H4 (cell line): ENCODE results near the gene TNXB. TPM values are rescaled to one million over a fixed set of nuclear protein-coding genes. Genes with fewer than 3 reads are reported as not detected.
"Not testable (repeated sequence)": the region's sequence is repeated elsewhere in the genome, so short reads cannot be mapped to it uniquely, and the experiment has no call there.

Experiments
- DNase-seq: peaks from one replicate; pipeline ENCODE4 v3.0.0-alpha.2; 2015; ENCODE audit warnings: low spot score
- total RNA-seq: library from RNA; depleted of rRNA; stranded (reverse); fragments of >200 nt; shearing (Covaris generic); gene quantifications from 2 replicates; pipeline ENCODE4 v1.2.3, GENCODE V29; 2014

TNXB gene
- total RNA-seq, 1 experiment from 2014 or later, result 0.29 TPM

DNA sequence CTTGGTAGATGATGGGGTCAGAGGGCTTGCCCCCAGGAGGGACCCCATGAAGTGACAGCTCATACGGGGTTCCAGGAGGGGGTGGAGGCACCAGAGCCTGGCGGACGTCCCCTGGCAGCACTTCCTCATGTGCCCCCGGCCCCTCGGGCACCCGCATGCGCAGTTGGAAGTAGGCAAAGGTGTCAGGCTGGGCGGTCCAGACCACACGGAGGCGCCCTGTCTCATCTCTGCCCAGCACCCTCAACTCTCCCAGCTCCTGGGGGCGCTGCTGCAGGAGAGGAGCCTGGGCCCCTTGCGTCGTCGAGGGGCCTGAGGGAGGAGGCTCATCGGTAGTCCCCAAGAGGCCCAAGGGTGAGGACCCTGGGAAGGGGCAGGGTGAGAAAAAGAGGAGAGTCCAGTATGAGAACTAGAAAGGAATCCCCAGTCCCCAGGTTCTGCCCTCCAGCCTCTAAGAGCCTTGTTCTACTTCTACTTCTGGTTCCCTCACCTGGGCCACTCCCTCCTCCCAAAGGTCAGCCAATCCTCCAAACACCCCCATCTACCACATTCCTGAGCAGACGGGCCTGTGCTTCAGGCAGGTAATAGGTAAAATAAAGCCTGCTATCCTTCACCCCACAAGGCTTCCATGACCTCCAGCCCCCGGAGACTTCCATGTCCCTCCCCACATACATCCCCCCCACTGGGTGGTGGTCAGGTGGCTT lies 23.2 kb downstream of the TNXB start:
- DNase-seq, result no peak

DNA sequence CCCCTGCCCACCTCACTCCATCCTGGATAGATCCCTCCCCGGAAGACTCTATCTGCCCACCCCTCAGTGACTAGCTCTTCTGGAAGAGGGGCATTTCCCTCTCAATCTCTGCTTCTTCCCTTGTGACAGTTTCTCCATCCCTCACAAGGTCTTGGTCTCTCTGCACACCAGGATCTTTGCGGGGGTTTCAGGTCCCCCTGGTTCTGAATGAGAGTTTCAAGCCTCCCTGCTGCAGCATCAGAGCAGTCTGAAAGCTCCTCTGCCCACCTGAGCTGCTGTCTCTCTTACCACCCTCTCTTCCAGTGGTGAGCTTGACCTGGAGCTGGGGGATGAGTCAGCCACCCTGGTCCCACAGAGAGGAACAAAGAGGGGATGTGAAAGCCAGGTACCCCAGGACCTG lies 24.4 kb downstream of the TNXB start:
- DNase-seq, result no peak

DNA sequence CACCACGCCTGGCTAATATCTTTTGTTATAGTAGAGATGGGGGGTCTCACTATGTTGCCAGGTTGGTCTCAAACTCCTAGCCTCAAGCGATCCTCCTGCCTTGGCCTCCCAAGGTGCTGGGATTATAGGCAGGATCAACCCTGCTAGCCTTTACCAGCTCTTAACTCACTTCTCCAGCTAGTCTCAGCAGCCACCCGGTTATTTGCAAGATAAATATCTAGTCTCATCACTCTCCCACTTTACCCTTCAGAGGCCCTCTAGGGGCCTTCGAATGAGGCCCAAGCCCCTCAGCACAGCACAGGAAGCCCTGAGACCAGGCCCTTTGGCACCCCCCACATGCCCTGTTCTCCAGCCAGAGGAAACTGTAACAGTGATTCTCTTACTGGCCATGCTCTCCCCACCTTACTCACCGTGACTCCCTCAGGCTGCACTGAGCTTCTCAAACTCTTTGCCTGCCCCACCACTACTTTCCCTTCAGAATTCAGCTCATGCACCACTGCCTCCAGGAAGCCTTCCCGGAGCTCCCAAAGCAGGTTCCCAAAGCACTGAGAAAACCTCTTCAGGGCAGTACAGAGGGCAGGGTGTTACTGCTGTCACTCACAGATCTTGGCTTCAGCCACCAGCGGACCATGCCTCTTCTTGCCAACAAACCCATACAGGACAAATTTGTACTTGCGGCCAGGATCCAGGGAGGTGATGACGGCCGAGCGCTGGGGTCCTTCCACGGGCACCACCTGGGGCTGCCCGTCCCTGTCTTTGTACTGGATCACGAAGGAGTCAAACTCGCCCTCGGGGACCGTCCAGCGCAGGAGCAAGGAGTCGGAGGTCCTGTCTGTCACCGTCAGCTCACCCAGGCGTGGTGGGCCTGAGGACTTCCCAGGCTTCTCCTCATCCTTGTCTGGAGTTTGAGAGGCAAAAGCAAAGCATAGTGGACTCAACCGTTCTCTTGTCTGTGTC lies 25.0 kb downstream of the TNXB start:
- no peak for DNase-seq

DNA sequence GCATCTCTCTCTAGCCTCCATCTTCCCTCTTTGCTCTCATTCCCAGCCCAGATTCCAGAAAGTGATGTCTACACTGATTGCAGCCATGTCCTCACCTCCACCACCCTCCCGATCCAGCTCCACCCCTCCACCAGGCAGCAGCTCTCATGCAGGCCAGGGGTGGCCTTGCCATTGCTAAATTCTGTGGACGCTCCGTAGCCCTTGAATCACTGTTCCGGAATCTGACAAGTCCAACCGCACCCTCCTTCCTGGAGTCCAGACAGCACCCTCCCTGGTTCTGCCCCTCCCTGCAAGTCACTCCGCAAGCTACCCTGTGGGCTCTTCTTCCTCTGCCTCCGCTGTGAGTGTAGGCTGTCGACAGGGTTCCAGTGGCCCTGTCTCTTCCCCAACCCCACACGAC lies 26.2 kb downstream of the TNXB start:
- DNase-seq, result peak; percentile 34

DNA sequence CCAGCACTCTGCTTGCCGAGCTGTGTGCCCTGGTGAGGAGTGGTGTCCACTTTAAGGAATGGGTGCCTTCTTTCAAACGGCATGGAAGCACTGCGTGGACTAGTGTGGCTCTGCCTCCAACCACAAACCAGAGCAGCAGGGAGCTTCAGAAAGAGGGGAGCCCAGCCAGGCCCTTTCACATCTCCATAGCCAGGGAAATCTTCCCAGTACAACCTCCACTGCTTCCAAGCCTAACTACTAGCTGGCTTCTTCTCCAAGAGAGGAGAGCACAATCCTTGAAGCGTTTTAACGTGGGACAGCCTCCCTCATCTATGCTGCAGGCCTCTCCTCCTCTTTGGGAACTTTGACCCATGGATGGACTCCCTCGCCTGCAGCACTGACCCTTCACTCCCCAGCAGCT lies 26.7 kb downstream of the TNXB start:
- no peak for DNase-seq

DNA sequence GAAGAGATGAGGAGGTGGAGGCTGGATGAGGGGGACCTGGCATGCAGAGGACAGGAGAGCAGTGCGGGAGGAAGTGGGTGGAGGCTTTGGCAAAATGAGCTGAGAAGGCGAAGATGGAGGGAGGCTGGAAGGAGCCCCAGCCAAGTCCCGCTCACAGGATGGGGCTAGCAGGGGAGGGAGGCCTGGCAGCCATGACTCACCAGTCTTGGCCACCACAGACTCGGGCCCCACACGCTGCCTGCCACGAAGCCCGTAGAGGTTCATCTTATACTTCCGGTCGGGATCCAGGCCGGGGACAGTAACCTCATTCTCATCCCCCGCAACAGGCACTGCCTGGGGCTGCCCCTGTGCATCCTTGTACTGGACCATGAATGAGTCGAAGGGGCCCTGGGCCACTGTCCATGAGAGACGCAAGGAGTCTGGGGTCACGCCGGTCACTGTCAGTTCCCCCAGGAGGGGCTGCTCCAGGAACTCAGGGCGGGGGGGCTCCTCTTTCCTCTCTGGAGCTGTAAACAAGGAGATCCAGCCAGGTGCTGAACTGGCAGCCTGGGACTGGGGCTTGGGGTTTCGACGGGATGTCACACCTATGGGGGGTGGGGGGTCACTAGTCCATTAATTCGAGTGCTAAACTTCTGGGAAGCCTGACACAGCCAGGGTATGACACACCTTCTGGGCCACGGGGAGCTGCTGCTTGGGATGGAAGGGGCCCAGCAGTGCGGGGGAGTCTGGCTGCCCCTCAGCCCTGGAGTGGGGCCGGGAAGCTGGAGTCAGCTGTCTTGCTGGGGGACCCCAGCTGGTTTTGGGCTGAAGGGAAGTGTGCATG lies 27.8 kb downstream of the TNXB start:
- DNase-seq, result peak; percentile 93

DNA sequence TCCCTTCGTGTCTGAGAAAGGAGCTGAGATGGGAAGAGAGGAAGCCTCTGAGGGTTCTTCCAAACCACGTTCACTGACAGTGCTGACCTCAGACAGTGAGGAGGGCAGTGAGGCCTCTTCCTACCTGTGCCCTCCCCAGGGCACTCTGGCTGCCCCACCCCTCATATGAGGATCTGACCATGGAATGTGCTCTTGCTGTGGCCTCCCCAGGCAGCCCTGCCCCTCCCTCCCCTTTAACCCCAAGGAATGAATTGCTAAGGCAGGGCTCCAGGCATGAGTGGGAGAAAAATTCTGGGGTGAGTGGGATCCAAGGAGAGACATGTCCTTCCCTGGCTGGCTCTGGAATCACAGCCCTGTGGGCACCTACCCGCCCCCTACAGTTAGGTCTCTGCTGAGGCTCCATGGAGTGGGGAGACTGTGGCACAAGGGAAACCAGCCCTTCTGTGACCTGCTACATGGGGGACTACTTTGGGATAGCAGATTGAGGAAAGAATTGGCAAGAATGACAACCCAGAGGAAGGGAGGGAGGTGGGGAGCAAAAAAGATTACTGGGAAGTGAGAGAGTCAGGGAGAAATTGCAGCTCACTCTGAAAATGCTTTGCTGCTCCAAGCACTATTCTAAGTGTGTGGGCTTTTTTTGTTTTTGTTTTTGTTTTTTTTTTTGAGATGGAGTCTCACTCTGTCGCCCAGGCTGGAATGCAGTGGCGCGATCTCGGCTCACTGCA lies 29.4 kb downstream of the TNXB start:
- DNase-seq, result no peak

DNA sequence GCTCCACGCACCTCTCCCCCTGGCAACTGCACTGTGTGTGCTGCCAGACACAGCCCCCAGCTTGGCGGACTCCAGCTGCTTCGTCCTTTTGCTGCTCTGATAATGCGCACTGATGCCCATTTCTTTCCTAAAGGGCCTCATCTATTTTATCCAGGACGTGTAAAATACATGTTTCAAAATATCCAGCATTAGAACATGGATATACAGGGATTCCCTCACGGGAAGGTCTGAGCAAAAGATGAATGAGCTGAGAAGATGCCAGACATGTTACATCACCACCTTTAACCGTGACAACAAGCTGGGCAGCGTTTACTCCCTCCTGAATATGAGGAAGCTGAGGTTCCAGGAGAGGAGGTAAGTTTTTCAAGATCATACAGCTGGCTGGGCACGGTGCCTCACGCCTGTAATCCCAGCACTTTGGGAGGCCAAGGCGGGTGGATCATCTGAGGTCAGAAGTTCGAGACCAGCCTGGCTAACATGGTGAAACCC lies 32.8 kb downstream of the TNXB start:
- peak; percentile 86 for DNase-seq

DNA sequence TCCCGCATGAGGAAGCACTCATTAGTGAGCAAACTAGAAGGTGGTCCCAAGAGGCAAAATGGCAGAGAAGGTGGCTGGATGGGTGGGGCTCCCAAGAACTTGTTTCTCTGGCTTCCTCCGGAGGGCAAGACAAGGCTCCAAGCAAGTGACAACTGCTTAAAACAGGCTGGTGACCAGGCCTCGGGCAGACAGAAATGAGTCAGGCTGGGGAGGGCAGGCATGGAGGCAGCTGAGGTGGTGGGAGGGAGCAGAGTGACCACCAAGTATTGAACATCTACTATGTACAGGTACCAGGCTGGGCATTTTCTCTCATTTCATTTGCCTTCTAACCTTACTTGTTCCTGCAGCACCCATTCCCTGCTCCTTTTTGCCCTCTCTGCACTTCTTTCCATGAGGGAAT lies 33.4 kb downstream of the TNXB start:
- no peak for DNase-seq

DNA sequence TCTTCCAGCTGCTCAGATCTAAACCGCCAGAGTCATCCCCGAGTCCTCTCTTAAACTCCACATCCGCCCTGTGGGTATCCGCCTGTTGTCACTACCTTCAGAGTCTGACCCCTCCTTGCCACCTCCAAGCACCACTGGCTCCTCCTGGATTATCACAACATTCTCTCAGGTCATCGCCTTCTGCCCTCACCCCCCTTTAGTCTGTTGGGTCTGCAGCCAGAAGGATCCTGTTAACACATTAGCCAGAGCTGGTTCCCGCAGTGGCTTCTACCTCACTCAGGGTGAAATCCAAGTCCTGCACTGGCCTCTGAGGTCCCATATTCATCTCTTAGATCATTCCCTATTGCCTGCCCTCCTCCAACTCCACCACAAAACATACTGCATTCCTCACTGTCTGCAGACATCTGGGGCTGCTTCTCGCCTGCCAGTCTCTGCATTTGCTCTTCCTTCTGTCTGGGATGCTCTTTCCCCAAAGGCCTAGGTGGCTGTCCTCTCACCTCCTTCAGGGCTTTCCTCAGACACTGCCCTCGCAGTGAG lies 34.1 kb downstream of the TNXB start:
- no peak for DNase-seq

DNA sequence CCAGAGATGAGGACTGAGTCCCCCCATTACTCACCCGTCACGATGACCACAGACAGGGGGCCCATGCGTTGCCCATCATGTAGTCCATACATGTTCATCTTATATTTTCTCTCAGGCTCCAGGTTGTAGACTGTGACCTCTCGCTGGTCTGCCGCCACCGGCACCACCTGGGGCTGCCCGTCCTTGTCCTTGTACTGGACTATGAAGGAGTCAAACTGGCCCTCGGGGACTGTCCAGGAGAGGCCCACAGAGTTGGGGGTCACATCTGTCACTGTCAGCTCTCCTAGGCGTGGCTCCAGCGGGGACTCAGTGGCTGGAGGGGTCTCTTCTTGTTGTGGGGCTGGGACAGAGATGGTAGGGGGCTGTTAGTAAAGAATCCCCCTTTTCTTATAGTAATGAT lies 35.5 kb downstream of the TNXB start:
- no peak for DNase-seq

DNA sequence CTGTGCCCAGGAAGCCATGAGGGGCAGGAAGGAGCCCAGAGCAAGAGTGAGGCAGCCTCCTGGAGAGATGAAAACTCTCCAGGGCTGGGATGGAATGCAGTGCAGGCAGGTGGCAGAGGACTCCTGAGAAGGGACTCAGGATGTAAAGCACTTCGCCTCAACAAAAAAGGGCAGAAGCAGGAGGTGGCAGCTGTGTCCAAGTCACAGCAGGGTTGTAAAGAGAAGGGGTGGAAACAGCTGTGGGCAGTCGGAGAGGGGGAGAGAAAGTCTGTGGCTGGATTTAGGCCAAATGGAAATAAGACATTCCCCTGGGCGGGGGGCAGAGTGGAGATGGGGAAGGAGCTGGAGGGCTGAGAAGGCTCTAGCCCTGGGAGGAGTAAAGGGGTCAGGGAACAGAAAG lies 36.0 kb downstream of the TNXB start:
- no peak for DNase-seq

DNA sequence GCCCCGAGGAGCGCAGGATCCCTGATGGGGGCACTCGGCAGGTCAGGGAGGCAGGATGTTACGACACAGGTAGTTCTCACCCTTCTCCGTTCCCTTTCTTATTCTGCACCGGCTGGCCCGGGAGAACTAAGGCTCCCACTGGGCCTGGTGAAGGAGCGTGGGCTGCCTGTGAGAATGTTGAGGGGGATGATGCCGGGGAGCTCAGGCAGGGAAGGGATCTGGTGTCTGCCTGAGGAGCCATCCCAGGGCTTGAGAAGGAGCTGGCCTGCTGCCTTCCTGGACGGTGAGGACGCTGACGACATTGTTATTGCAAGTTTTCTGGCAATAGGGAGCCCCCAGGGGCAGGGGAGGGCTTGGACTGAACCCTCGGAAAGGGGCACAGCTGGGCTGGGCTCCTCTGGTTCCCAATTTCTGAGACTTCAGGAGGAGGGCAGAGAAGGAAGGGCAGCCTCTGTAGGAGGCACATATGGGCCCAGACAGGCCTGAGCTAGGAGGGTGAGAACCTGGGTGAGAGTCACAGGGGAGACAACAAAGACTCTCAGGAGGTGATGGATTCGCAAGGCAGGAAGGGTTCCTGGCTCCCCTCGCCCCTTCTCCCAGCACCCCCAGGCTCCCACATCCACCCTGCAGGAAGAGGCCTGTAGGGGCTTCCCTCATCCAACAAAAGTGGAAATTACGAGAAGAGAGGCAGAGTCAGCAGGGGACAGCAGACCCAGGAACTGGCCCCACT lies 38.2 kb downstream of the TNXB start:
- no peak for DNase-seq

DNA sequence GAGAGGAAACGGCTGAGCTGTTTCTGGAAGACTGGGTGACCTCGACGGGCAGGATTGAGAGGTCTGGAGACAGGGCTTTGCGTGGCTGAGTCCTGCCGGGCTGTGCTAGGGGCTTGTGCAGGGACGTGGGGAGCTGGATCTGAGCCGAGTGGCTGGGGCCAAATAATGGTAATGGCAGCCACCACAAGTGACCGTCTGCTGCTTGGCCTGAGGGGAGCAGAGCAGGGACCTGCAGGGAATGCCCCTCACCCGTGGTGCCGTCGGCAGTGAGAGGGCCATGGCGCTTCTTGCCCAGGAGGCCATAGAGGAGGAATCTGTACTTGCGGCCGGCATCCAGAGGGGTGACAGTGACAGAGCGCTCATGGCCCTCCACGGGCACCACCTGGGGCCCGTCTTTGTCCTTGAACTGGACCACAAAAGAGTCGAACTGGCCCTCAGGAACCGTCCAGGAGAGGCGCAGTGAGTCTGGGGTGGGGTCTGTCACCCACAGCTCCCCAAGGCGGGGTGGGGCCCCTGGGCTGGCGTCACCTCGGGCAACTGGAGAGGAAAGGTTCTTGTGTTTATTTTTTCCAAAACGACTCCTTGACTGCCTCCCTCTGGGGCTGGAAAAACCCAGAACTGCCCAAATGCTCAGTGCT lies 39.1 kb downstream of the TNXB start:
- no peak for DNase-seq

DNA sequence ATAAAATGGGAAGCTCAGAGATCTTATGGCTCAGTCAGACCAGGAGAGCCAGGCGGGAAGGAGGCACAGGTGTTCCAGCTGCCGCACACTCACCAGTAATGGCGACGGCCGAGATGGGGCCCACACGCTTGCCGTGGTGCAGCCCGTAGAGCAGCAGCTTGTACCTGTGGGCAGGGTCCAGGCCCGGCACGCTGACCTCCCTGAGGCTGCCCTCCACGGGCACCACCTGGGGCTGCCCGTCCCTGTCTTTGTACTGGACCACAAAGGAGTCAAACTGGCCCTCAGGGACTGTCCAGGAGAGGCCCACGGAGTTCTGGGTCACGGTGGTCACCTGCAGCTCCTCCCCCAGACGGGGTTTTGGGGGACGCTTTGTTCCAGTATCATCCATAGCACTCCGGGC lies 39.7 kb downstream of the TNXB start:
- DNase-seq, result no peak

DNA sequence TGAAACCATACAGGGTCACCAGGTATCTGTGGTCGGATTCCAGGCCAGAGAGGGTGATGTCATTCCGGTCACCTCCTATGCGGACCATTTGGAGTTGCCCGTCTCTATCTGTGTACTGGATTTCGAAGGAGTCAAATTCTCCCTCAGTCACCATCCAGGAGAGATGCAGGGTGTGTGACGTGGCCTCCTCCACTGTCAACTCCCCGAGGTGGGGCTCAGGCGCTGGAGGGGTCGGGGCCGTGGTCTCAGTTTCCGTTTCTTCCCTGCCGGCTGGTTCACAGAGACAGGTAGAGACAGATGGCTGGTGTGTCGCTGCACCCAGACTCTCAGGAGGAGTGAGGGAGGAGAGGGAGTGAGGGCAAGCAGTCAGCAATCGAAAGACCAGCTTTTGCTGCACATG lies 40.3 kb downstream of the TNXB start:
- no peak for DNase-seq

DNA sequence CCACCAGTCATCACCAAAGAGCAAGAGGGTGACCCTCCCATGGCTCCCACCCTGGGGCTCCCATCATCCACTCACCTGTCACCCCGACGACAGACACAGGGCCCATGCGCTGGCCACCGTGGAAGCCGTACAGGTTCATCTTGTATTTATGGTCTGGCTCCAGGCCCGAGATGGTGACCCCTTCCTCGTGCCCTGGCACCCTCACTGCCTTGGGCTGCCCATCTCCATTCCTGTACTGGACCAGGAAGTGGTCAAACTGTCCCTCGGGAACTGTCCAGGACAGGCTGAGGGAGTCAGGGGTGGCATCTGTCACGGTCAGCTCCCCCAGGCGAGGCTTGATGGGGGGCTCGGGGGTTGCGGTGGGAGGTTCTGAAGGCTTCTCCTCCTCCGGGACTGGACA lies 40.8 kb downstream of the TNXB start:
- not testable (repeated sequence) for DNase-seq

DNA sequence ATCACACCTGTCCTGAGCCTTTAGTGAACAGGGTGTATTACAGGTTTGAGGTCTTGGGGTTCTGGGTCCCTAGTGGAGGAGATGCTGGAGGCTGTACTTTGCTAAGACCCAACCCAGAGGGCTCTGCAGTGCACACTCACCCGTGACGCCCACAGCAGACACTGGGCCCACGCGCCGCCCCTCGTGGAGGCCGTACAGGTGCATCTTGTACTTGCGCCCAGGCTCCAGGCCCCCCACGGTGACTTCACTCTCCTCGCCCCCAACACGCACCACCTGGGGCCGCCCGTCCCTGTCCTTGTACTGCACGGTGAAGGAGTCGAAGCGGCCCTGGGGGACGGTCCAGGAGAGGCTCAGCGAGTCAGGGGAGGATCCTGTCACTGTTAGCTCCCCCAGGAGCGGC lies 41.6 kb downstream of the TNXB start:
- DNase-seq, result not testable (repeated sequence)

DNA sequence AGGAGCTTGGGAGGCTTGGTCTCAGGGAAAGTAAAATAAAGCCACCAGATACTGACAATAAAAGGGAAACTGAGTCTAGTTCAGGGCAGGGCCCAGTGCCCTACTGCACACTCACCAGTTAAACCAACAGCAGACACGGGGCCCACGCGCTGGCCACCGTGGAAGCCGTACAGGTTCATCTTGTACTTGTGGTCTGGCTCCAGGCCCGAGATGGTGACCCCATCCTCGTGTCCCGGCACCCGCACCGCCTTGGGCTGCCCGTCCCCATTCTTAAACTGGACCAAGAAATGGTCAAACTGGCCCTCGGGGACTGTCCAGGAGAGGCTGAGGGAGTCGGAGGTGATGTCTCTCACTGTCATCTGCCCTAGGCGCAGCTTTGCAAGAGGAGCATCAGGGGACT lies 44.4 kb downstream of the TNXB start:
- no peak for DNase-seq
